Measurements from ENCODE around the gene ABCD3.

DNA sequence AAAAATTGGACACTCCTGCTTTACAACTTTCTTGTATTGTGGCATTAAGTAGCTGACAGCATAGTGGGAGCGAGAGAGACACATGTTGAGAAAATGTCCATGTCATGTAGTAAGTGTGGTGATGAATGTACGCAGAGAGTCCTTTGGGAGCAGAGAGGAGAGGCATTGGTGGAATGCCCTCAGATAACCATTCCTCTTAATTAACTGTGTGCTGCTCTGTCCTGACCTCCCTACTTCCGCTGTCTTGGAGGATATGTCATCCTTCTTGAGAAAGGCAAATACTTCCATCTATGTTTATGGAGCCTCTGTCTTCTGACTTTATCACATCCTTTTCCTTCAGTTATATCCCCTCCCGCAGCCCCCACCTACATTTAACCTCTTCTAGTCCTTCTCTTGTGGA, 85.0 kb downstream of the ABCD3 start:
- TF ChIP-seq TCF7L2 (IDR thresholded peaks at IDR 0.05; ENCODE audit: borderline replicate concordance, extremely low read depth, insufficient read depth, insufficient read length) (no peak), YY1 (IDR thresholded peaks at IDR 0.05; ENCODE audit: extremely low read depth, insufficient replicate concordance, low read depth, low read length) (no peak), POLR2AphosphoS5 (IDR thresholded peaks at IDR 0.05; ENCODE audit: low read depth, low read length) (no peak), EGR1 (IDR thresholded peaks at IDR 0.05; ENCODE audit: low read depth) (no peak), JUND (IDR thresholded peaks at IDR 0.05) (no peak), ZFX (IDR thresholded peaks at IDR 0.05) (no peak), EZH2 (IDR thresholded peaks at IDR 0.05) (no peak), CBX3 (IDR thresholded peaks at IDR 0.05; ENCODE audit: low read depth) (no peak)
- TF ChIP-seq, protein P1, sequence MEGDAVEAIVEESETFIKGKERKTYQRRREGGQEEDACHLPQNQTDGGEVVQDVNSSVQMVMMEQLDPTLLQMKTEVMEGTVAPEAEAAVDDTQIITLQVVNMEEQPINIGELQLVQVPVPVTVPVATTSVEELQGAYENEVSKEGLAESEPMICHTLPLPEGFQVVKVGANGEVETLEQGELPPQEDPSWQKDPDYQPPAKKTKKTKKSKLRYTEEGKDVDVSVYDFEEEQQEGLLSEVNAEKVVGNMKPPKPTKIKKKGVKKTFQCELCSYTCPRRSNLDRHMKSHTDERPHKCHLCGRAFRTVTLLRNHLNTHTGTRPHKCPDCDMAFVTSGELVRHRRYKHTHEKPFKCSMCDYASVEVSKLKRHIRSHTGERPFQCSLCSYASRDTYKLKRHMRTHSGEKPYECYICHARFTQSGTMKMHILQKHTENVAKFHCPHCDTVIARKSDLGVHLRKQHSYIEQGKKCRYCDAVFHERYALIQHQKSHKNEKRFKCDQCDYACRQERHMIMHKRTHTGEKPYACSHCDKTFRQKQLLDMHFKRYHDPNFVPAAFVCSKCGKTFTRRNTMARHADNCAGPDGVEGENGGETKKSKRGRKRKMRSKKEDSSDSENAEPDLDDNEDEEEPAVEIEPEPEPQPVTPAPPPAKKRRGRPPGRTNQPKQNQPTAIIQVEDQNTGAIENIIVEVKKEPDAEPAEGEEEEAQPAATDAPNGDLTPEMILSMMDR (IDR thresholded peaks at IDR 0.05 in 2 of 3, conservative IDR thresholded peaks at IDR 0.05 in 1 of 3; ENCODE audit: borderline replicate concordance in 1 of 3, insufficient read depth in 1 of 3, low read depth in 2 of 3, low read length in 2 of 3) = no peak
- TF ChIP-seq, protein P2, sequence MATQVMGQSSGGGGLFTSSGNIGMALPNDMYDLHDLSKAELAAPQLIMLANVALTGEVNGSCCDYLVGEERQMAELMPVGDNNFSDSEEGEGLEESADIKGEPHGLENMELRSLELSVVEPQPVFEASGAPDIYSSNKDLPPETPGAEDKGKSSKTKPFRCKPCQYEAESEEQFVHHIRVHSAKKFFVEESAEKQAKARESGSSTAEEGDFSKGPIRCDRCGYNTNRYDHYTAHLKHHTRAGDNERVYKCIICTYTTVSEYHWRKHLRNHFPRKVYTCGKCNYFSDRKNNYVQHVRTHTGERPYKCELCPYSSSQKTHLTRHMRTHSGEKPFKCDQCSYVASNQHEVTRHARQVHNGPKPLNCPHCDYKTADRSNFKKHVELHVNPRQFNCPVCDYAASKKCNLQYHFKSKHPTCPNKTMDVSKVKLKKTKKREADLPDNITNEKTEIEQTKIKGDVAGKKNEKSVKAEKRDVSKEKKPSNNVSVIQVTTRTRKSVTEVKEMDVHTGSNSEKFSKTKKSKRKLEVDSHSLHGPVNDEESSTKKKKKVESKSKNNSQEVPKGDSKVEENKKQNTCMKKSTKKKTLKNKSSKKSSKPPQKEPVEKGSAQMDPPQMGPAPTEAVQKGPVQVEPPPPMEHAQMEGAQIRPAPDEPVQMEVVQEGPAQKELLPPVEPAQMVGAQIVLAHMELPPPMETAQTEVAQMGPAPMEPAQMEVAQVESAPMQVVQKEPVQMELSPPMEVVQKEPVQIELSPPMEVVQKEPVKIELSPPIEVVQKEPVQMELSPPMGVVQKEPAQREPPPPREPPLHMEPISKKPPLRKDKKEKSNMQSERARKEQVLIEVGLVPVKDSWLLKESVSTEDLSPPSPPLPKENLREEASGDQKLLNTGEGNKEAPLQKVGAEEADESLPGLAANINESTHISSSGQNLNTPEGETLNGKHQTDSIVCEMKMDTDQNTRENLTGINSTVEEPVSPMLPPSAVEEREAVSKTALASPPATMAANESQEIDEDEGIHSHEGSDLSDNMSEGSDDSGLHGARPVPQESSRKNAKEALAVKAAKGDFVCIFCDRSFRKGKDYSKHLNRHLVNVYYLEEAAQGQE (IDR thresholded peaks at IDR 0.05; ENCODE audit: low read depth) = no peak
- TF ChIP-seq, protein P3, sequence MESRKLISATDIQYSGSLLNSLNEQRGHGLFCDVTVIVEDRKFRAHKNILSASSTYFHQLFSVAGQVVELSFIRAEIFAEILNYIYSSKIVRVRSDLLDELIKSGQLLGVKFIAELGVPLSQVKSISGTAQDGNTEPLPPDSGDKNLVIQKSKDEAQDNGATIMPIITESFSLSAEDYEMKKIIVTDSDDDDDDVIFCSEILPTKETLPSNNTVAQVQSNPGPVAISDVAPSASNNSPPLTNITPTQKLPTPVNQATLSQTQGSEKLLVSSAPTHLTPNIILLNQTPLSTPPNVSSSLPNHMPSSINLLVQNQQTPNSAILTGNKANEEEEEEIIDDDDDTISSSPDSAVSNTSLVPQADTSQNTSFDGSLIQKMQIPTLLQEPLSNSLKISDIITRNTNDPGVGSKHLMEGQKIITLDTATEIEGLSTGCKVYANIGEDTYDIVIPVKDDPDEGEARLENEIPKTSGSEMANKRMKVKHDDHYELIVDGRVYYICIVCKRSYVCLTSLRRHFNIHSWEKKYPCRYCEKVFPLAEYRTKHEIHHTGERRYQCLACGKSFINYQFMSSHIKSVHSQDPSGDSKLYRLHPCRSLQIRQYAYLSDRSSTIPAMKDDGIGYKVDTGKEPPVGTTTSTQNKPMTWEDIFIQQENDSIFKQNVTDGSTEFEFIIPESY (IDR thresholded peaks at IDR 0.05; ENCODE audit: extremely low read depth, insufficient replicate concordance, low read length) = no peak
- TF ChIP-seq, protein P4, sequence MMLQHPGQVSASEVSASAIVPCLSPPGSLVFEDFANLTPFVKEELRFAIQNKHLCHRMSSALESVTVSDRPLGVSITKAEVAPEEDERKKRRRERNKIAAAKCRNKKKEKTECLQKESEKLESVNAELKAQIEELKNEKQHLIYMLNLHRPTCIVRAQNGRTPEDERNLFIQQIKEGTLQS (IDR thresholded peaks at IDR 0.05) = no peak
